Measurements from ENCODE around the gene HP1BP3. TPM values are rescaled to one million over a fixed set of nuclear protein-coding genes. Genes with fewer than 3 reads are reported as not detected.

The HP1BP3 gene
- polyA plus RNA-seq, 1 donor: 385 TPM

GRCh38 chr1:20712215-20712577 is 74.9 kb downstream of the HP1BP3 start:
- no peak for DNase-seq

GRCh38 chr1:20711285-20712214 is 75.6 kb downstream of the HP1BP3 start:
- no peak for DNase-seq

- DNase-seq: no peak
Measured at GRCh38 chr1:20710469-20711284, 76.4 kb downstream of the HP1BP3 start.

- DNase-seq: no peak
Measured at GRCh38 chr1:20709868-20710267, 77.2 kb downstream of the HP1BP3 start.

- no peak for DNase-seq
Measured at GRCh38 chr1:20708891-20709290, 78.2 kb downstream of the HP1BP3 start.

GRCh38 chr1:20708057-20708456 is 79.0 kb downstream of the HP1BP3 start:
- DNase-seq: no peak

- no peak for DNase-seq
Measured at GRCh38 chr1:20706841-20707240, 80.3 kb downstream of the HP1BP3 start.

GRCh38 chr1:20705203-20705755 is 81.8 kb downstream of the HP1BP3 start:
- no peak for DNase-seq

- no peak for DNase-seq
Measured at GRCh38 chr1:20704390-20705202, 82.5 kb downstream of the HP1BP3 start.

- DNase-seq: no peak
Measured at GRCh38 chr1:20703124-20703756, 83.9 kb downstream of the HP1BP3 start.

GRCh38 chr1:20702416-20702815 is 84.7 kb downstream of the HP1BP3 start:
- no peak for DNase-seq

- no peak for DNase-seq
Measured at GRCh38 chr1:20701847-20702246, 85.3 kb downstream of the HP1BP3 start.

- DNase-seq: no peak
Measured at GRCh38 chr1:20701446-20701845, 85.7 kb downstream of the HP1BP3 start.

- no peak for DNase-seq
Measured at GRCh38 chr1:20700636-20701215, 86.4 kb downstream of the HP1BP3 start.

GRCh38 chr1:20699558-20699957 is 87.5 kb downstream of the HP1BP3 start:
- no peak for DNase-seq

- DNase-seq: no peak
Measured at GRCh38 chr1:20698195-20698910, 88.8 kb downstream of the HP1BP3 start.

GRCh38 chr1:20697563-20697962 is 89.5 kb downstream of the HP1BP3 start:
- DNase-seq: no peak

GRCh38 chr1:20696397-20697333 is 90.4 kb downstream of the HP1BP3 start:
- peak; percentile 87 for DNase-seq

- no peak for DNase-seq
Measured at GRCh38 chr1:20695515-20695914, 91.6 kb downstream of the HP1BP3 start.

Measured in left kidney (tissue), 2 donors.